NCI-H2196 treated with DMSO at 0.1 percent for 48 hours (cell line): ENCODE measurements around the gene CTLA4.
"Not testable (repeated sequence)": the region's sequence is repeated elsewhere in the genome, so short reads cannot be mapped to it uniquely, and the experiment has no call there.

Experiments used
- DNase-seq: peaks from one replicate; lab custom pipeline; 2025; ENCODE audit not compliant: unreplicated experiment; lab: John Stamatoyannopoulos, UW

CTLA4 gene

GRCh38 chr2:203855274-203855673, 12.3 kb upstream of the CTLA4 start:
- DNase-seq = no peak

DNA sequence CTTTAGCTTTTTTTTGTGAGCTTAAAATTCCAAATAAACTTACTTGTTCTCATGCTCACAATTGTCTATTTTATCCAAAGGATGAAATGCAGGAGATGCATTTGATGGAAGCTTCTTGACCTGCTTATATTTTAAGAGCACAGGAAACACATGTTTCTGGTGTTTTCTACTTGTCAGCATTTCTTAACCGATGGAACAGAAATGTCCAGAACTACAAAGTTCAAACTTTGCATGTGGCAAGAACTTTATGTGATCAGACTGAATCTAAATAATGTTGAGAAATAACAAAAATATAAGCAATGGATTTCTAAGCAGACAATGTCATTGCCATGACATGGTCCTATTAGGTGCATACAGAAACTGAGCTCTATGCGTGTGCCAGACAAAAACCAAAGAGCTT, 9.9 kb upstream of the CTLA4 start:
- DNase-seq = no peak

- no peak for DNase-seq
These were observed 9.4 kb upstream of the CTLA4 start for GRCh38 chr2:203858176-203858575.

DNA sequence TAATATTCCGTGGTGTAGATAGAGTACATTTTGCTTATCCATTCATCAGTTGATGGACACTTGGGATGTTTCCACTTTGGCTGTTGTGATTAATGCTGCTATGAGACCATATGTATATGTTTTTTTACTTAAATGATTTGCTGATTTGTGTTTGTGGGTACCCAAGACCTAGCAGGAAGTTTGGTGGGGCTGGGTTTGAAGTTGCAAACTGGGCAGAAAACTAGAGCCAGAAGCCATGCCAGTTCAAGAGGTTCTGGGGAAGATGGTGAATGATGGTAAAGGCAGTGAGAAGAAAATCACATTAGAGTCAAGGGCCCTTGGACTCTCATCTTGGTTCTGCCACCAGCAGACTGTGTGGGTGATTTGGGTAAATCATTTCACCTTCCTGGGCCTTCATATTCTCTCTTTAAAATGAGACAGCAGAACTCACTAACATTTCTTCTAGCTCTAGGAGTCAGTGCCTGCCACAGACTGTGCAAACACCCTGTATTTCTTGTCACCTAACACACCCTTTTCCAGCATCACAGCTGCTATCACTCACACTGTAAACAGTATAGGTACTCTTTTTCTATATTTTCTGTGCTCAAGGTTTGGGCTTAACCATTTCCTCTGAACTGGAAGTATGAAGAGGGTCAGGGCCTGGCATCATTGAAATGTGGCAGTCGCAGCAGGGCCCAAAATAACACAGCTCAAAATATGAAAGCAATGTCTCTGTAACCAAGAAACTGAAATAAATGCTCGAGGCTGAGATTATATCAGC, 8.4 kb upstream of the CTLA4 start:
- no peak for DNase-seq

GRCh38 chr2:203861197-203861596, 6.4 kb upstream of the CTLA4 start:
- DNase-seq = no peak

DNA sequence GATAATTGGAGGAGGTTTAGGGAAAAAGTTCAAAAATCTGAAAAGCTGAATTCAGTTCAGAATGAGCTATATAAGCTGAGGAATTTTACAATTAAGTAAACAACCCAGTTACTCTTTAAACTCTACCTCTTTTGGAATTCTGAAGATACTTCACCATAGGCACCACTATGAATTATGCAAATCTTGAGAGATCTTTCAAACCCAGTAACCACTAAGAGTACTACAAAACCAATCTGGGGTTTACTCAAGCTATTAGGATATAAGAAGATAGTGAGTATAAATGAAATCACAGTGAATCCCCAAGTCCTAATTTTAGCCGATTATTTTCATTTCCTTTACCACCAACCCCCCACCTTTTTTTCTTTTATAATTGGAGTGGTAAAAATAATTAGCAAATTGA, 6.0 kb upstream of the CTLA4 start:
- DNase-seq = no peak

GRCh38 chr2:203869223-203870042, 1.9 kb downstream of the CTLA4 start:
- no peak for DNase-seq

- no peak for DNase-seq
These were observed 2.9 kb downstream of the CTLA4 start for GRCh38 chr2:203870481-203870880.

DNA sequence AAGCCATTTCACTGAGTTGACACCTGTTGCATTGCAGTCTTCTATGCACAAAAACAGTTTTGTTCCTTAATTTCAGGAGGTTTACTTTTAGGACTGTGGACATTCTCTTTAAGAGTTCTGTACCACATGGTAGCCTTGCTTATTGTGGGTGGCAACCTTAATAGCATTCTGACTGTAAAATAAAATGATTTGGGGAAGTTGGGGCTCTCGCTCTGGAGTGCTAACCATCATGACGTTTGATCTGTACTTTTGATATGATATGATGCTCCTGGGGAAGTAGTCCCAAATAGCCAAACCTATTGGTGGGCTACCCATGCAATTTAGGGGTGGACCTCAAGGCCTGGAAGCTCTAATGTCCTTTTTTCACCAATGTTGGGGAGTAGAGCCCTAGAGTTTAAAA, 3.4 kb downstream of the CTLA4 start:
- no peak for DNase-seq

DNA sequence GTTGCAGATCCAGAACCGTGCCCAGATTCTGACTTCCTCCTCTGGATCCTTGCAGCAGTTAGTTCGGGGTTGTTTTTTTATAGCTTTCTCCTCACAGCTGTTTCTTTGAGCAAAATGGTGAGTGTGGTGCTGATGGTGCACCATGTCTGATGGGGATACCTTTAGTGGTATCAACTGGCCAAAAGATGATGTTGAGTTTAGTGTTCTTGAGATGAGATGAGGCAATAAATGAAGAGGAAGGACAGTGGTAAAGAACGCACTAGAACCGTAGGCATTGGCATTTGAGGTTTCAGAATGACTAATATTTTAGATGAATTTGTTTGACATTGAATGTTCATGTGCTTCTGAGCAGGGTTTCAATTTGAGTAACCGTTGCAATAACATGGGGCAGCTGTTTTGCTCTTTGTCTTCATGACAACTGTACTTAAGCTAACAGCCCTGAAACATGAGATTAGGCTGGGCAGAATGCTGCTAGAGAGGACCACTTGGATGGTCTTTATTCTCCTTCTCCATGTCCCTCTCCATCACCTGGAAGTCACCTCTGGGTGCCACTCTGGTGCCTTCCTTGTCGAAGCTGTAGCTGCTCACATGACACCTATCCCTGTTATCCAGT, 3.9 kb downstream of the CTLA4 start:
- no peak for DNase-seq

DNA sequence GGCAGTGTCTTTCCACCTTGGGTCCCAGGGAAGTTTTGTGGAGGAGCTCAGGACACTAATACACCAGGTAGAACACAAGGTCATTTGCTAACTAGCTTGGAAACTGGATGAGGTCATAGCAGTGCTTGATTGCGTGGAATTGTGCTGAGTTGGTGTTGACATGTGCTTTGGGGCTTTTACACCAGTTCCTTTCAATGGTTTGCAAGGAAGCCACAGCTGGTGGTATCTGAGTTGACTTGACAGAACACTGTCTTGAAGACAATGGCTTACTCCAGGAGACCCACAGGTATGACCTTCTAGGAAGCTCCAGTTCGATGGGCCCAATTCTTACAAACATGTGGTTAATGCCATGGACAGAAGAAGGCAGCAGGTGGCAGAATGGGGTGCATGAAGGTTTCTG, 5.9 kb downstream of the CTLA4 start:
- no peak for DNase-seq

GRCh38 chr2:203873921-203874631, 6.5 kb downstream of the CTLA4 start:
- peak; percentile 15 for DNase-seq

DNA sequence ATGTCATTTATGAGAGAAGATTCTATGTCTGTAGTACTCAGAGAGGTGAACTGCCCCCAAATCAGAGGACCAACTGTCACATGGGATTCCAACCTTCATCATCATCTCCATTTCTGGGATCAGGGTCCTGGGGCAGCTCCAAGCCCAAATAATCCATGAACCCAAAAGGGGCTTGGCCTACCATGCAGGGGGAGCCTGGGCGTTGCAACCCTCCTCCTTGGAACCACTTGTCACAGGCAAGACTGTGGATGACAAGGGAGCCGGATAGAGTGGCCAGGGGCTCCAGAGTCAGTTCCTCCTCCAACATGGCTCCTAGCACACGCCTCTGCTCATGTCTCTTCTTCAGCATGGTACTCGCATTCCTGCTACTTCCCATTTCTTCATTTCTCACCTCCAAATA, 7.9 kb downstream of the CTLA4 start:
- no peak for DNase-seq

DNA sequence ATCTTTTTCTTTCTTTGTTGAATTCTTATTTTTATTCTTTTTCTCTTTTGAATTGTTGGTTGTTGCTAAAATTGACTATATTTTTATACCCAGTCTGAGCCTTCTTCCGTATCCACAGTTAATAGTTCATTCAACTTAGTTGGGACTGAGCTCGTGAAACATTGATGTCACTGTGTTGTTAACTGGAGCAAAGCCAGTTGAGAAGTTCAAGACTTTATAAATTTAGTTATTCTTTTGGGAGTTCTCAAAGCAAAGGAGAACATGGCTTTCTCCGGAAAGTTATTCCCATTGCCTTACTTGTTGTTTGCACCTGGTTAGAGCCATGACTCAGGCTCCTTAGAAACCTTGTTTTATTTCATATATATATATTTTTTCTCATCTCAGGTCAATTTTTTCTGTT, 8.8 kb downstream of the CTLA4 start:
- DNase-seq = no peak

DNA sequence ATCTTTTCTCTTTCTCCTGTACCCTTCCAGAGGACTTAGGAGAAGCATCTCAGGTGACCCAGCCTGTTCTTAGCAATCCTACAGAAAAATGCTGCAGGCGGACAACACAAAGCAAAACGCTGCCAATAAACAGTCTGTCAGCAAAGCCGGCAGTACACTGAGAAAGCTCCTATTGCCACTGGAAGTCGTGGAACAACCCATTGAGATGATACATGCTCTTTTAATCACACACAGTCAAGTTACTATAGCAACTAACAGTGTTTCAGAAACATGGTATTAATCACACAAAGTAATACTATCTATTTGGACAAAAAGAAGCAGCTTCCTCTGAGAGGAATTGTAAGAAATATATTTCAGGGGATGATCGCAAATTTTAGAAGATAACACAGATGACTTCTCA, 10.5 kb downstream of the CTLA4 start:
- DNase-seq = no peak

DNA sequence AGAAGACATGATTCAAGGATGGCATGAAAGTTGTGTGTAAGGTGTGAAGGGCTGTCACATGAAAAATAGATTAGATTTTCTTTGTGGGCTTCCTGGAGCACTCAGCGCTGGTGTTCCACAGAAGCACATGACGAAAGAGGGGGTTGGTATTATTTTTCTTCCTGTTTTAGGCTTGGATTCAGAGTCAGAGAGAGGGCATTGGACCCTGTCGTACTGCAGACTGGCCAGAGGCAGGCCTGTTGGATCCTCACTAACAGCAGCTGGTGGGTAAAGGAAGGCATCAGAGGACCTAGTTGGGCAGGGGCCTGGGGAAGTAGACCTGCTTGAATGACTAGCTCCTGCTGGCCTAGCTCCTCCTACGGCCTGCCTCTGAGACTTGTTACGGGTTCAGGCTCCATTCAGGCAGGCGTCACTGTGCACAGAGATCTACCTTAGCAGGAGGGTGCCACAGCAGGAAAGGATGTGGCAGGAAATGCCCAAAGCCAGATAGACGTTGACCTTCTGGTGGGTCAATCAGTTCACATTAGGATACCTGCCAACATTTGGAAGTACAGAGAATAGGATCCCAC, 13.1 kb downstream of the CTLA4 start:
- no peak for DNase-seq

DNA sequence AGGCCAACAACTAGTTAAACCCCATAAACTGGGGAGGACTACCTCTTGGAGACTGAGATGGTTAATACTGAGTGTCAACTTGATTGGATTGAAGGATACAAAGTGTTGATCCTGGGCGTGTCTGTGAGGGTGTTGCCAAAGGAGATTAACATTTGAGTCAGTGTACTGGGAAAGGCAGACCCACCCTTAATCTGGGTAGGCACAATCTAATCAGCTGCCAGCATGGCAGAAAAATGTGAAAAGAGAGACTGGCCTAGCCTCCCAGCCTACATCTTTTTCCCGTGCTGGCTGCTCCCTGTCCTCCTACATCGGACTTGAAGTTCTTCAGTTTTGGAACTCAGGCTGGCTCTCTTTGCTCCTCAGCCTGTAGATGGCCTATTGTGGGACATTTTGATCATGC, 13.6 kb downstream of the CTLA4 start:
- not testable (repeated sequence) for DNase-seq

GRCh38 chr2:203882551-203882950, 15.0 kb downstream of the CTLA4 start:
- no peak for DNase-seq

DNA sequence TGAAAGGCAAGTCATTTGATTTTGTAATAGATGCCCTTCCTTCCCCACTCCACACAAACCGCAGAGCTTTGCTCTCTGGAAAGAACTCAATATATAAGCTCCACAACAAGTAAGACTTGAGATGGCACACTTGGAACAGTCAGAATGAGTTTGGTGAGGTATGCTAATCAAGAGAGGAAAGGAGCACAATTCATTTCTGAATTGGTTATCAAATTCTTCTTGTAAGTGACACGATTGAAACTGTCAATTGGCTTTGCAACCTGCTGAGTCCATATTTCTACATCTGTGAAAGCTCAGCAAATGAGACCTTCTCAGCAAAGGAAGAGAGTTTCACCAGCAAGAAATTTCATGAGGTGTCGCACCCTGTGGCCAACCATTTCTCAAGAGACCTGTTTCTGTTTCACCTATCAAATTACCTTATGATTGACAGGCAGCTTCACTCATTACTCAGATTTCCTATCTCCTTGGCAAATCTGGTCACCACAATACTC, 19.1 kb downstream of the CTLA4 start:
- DNase-seq = no peak

DNA sequence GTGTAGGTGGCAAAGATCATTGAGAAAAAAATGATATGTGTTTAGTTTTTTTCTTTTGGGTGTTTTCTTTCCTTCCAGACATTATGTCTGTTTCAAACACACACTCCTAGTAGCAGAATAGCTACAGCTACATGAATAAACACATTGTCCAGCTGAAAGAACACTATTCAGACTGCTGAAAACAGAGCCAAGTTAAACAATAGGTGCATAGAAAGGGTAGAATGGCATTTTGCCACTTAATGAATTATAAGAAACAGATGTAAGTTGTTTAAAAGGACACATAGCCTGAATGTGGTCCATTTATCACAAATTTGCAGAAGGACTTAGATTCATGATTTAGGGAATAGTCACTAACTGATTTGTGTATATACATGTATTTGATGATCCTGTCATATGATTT, 20.1 kb downstream of the CTLA4 start:
- peak; percentile 29 for DNase-seq

DNA sequence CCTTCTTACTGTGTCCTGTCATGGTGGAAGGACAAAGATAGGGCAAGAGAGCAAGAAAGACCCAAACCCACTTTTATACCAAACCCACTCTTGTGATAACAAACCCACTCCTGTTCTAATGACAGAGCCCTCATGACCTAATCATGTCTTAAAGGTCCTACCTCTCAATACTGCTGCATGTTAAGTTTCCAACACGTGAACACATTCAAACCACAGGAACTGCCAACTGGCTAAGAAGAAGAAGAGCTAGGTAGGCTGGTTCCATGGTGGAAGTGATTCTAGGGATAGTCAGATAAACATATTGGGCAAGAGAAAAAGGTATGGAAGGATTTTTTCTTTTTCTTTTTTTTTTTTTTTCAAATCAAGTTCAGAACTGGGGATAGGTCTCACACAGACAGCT, 22.0 kb downstream of the CTLA4 start:
- DNase-seq = no peak
